SK-N-SH (cell line): Measurements from ENCODE around the gene ADAMTS9.

Source experiments
- CTCF ChIP-seq: fragments of 200-600 bp; sonication (generic); IDR thresholded peaks from 2 replicates; pipeline ENCODE4 v1.6.1; 2017; ENCODE audit warnings: antibody characterized with exemption, mild to moderate bottlenecking, moderate library complexity
- EP300 ChIP-seq, 2 experiments: IDR thresholded peaks; 2 replicates each; pipeline versions ENCODE4 v1.4.0 to v1.6.1; 2012; ENCODE audit warnings: borderline replicate concordance in 1 of 2, low read depth in 1 of 2, low read length in 1 of 2
- GATA2 ChIP-seq: sonication (generic); formaldehyde crosslinking; IDR thresholded peaks from 2 replicates; pipeline ENCODE4 v1.5.0; 2020; ENCODE audit warnings: mild to moderate bottlenecking, missing genetic modification reagents
- IRF3 ChIP-seq: fragments of 150-350 bp; IDR thresholded peaks from 2 replicates; pipeline ENCODE4 v1.6.1; 2016; ENCODE audit warnings: mild to moderate bottlenecking, low read depth, low read length
- JUND ChIP-seq: IDR thresholded peaks from 2 replicates; pipeline ENCODE4 v1.4.0; 2012
- MEF2A ChIP-seq: IDR thresholded peaks from 2 replicates; pipeline ENCODE4 v1.4.0; 2012; ENCODE audit warnings: low read depth, borderline replicate concordance
- MXI1 ChIP-seq: IDR thresholded peaks from 2 replicates; pipeline ENCODE4 v1.6.1; 2012; ENCODE audit warnings: mild to moderate bottlenecking, low read depth, low read length, improper control_type of control experiment
- NFIC ChIP-seq: IDR thresholded peaks from 2 replicates; pipeline ENCODE4 v1.4.0; 2012; ENCODE audit warnings: borderline replicate concordance
- RAD21 ChIP-seq: IDR thresholded peaks from 2 replicates; pipeline ENCODE4 v1.6.1; 2012; ENCODE audit warnings: mild to moderate bottlenecking, low read length
- RCOR1 ChIP-seq: fragments of 150-350 bp; IDR thresholded peaks from 2 replicates; pipeline ENCODE4 v1.6.1; 2017; ENCODE audit warnings: antibody characterized with exemption, low read length
- SIN3A ChIP-seq: IDR thresholded peaks from 2 replicates; pipeline ENCODE4 v1.6.1; 2012; ENCODE audit warnings: low read depth, mild to moderate bottlenecking, low read length, moderate library complexity, borderline replicate concordance
- TAF1 ChIP-seq: IDR thresholded peaks from 2 replicates; pipeline ENCODE4 v1.6.1; 2012; ENCODE audit warnings: low read depth, mild to moderate bottlenecking, low read length, moderate library complexity, borderline replicate concordance
- USF2 ChIP-seq: fragments of 150-350 bp; IDR thresholded peaks from 2 replicates; pipeline ENCODE4 v1.6.1; 2017; ENCODE audit warnings: antibody characterized with exemption, low read length, low read depth, borderline replicate concordance

GRCh38 chr3:64548200-64548889, 139.5 kb downstream of the ADAMTS9 start:
- TF ChIP-seq CTCF (no peak), RCOR1 (no peak), EP300 (IDR thresholded peaks at IDR 0.05; ENCODE audit: borderline replicate concordance in 1 of 2, low read depth in 1 of 2, low read length in 1 of 2) (no peak), TAF1 (no peak), MEF2A (no peak), NFIC (no peak), USF2 (no peak), GATA2 (no peak), MXI1 (no peak), IRF3 (no peak), JUND (no peak), SIN3A (no peak), RAD21 (no peak)
